Fibroblast of lung (primary cell): Measurements from ENCODE around the gene ZCCHC2. TPM values are rescaled to one million over a fixed set of nuclear protein-coding genes. Genes with fewer than 3 reads are reported as not detected.
A peak's percentile ranks its signal among the peaks of the same experiment; 100 is the strongest.

ENCODE experiments used
- DNase-seq, 2 donors: peaks; one replicate each; pipeline versions ENCODE4 v3.0.0 to v3.0.0-alpha.2; 2010; ENCODE audit warnings: low read depth in 2 of 2
- H2AFZ ChIP-seq: 2 replicates; pipeline ENCODE4 v1.5.1; 2012; ENCODE audit warnings: low read length, control low read depth, inconsistent platforms
- H3K27ac ChIP-seq: 2 replicates; pipeline ENCODE4 v1.5.1; 2011; ENCODE audit warnings: low read length, control low read depth; ENCODE audit not compliant: insufficient read depth
- H3K27me3 ChIP-seq: 2 replicates; pipeline ENCODE4 v1.5.1; 2011; ENCODE audit warnings: mild to moderate bottlenecking, low read length; ENCODE audit not compliant: control insufficient read depth, insufficient read depth
- H3K36me3 ChIP-seq: 2 replicates; pipeline ENCODE4 v1.5.1; 2011; ENCODE audit warnings: low read length; ENCODE audit not compliant: control insufficient read depth, insufficient read depth
- H3K4me1 ChIP-seq: 2 replicates; pipeline ENCODE4 v1.5.1; 2011; ENCODE audit warnings: low read length; ENCODE audit not compliant: control insufficient read depth, insufficient read depth; ENCODE audit errors: extremely low read depth
- H3K4me2 ChIP-seq: 2 replicates; pipeline ENCODE4 v1.5.1; 2011; ENCODE audit warnings: low read length, control low read depth; ENCODE audit not compliant: insufficient read depth; ENCODE audit errors: extremely low read depth
- H3K4me3 ChIP-seq, 4 experiments: fragments of 200-600 bp in 1 of 4; sonication (generic) in 1 of 4; replicated peaks in 1 of 4; 2 replicates each; pipeline ENCODE4 v1.5.1; 2011 to 2016; ENCODE audit warnings: low read length in 4 of 4, low read depth in 3 of 4, mild to moderate bottlenecking in 3 of 4, control low read depth in 2 of 4, inconsistent platforms in 1 of 4, mixed read lengths in 1 of 4; ENCODE audit not compliant: insufficient read depth in 1 of 4; ENCODE audit errors: control extremely low read depth in 1 of 4
- H3K79me2 ChIP-seq: 2 replicates; pipeline ENCODE4 v1.5.1; 2012; ENCODE audit warnings: mild to moderate bottlenecking, low read length, inconsistent platforms; ENCODE audit not compliant: control insufficient read depth, insufficient read depth
- H3K9ac ChIP-seq: 2 replicates; pipeline ENCODE4 v1.5.1; 2011; ENCODE audit warnings: mild to moderate bottlenecking, low read length, control low read depth; ENCODE audit not compliant: insufficient read depth
- H3K9me3 ChIP-seq: 2 replicates; pipeline ENCODE4 v1.5.1; 2012; ENCODE audit warnings: low read depth, low read length; ENCODE audit not compliant: control insufficient read depth, insufficient read depth
- H4K20me1 ChIP-seq: 2 replicates; pipeline ENCODE4 v1.5.1; 2011; ENCODE audit warnings: low read length; ENCODE audit not compliant: control insufficient read depth, insufficient read depth; ENCODE audit errors: extremely low read depth
- CTCF ChIP-seq, 2 donors: IDR thresholded peaks in 1 of 2; conservative IDR thresholded peaks in 1 of 2; 1 replicate in 1 of 2; 2 replicates in 1 of 2; pipeline ENCODE4 v1.5.1; 2011 to 2012; ENCODE audit warnings: low read length in 2 of 2, control low read depth in 1 of 2, inconsistent platforms in 1 of 2, low read depth in 1 of 2, mild to moderate bottlenecking in 1 of 2
- EZH2 ChIP-seq: IDR thresholded peaks from 2 replicates; pipeline ENCODE4 v1.5.1; 2012; ENCODE audit warnings: low read length, control low read depth, mild to moderate bottlenecking; ENCODE audit errors: missing control alignments
- polyA plus RNA-seq, 2 donors: library from polyadenylated mRNA; depleted of rRNA in 1 of 2; stranded (reverse) in 1 of 2; unstranded in 1 of 2; fragments of >200 nt; gene quantifications; 2 replicates each; pipeline ENCODE4 v1.2.1, GENCODE V29; 2011 to 2012; ENCODE audit warnings: missing spikeins in 1 of 2
- total RNA-seq: library from RNA; depleted of rRNA; stranded (reverse); fragments of >200 nt; gene quantifications from 2 replicates; pipeline ENCODE4 v1.2.1, GENCODE V29; 2014

The ZCCHC2 gene
- total and polyA plus RNA-seq, 2 donors (not counting 1 experiment from before 2014, with no cell fraction given), result 5.3 to 10.9 TPM

- H3K36me3 ChIP-seq, result no peaks in the 10 kb centered on the region
- peak overlapping the region; percentile 96 for H3K4me2 ChIP-seq
- H3K79me2 ChIP-seq, result peaks cover 25% of the 10 kb centered on the region
- DNase-seq, result peak; percentile 76 to 95
- H3K9ac ChIP-seq, result peak overlapping the region; percentile 92
- no peaks in the 10 kb centered on the region for H3K27me3 ChIP-seq
- peaks cover 13% of the 10 kb centered on the region for H3K4me1 ChIP-seq
- H3K4me3 ChIP-seq, result peak overlapping the region; percentile 67 to 87 (median 83)
- H3K27ac ChIP-seq, result peak overlapping the region; percentile 96
- H2AFZ ChIP-seq, result peak overlapping the region; percentile 84
- no peaks in the 10 kb centered on the region for H3K9me3 ChIP-seq
- no peaks in the 10 kb centered on the region for H4K20me1 ChIP-seq
- TF ChIP-seq CTCF (conservative IDR thresholded peaks at IDR 0.05 in 1 of 2, IDR thresholded peaks at IDR 0.05 in 1 of 2; ENCODE audit: low read depth in 1 of 2, low read length in 2 of 2) (no peak), EZH2 (no peak)
Measured at GRCh38 chr18:62526098-62527025, 3.5 kb downstream of the ZCCHC2 start.

- no peak overlapping the region for H3K4me3 ChIP-seq
- peaks cover 11% of the 10 kb centered on the region for H3K4me1 ChIP-seq
- no peak overlapping the region for H3K4me2 ChIP-seq
- H2AFZ ChIP-seq, result no peak overlapping the region
- H3K79me2 ChIP-seq, result peaks cover 25% of the 10 kb centered on the region
- H3K9ac ChIP-seq, result no peak overlapping the region
- no peaks in the 10 kb centered on the region for H3K27me3 ChIP-seq
- no peak overlapping the region for H3K27ac ChIP-seq
- TF ChIP-seq CTCF (conservative IDR thresholded peaks at IDR 0.05 in 1 of 2, IDR thresholded peaks at IDR 0.05 in 1 of 2; ENCODE audit: low read depth in 1 of 2, low read length in 2 of 2), result no peak
- no peak for TF ChIP-seq EZH2
- no peak for DNase-seq
- no peaks in the 10 kb centered on the region for H3K9me3 ChIP-seq
- no peaks in the 10 kb centered on the region for H3K36me3 ChIP-seq
- H4K20me1 ChIP-seq, result no peaks in the 10 kb centered on the region
Measured at GRCh38 chr18:62529597-62529996, 6.8 kb downstream of the ZCCHC2 start.

- Histone ChIP-seq H3K4me2 (no peak overlapping the region), H3K4me1 (peaks cover 5% of the 10 kb centered on the region), H3K36me3 (no peaks in the 10 kb centered on the region), H3K9ac (no peak overlapping the region), H2AFZ (no peak overlapping the region), H3K27ac (no peak overlapping the region), H3K27me3 (no peaks in the 10 kb centered on the region), H3K79me2 (peaks cover 13% of the 10 kb centered on the region), H4K20me1 (no peaks in the 10 kb centered on the region), H3K4me3 (no peak overlapping the region), H3K9me3 (no peaks in the 10 kb centered on the region)
- no peak for DNase-seq
- TF ChIP-seq EZH2 (no peak), CTCF (conservative IDR thresholded peaks at IDR 0.05 in 1 of 2, IDR thresholded peaks at IDR 0.05 in 1 of 2; ENCODE audit: low read depth in 1 of 2, low read length in 2 of 2) (no peak)
Measured at GRCh38 chr18:62531078-62531477, 8.3 kb downstream of the ZCCHC2 start.
